ENCODE measurements around the gene SLC28A3.

GRCh38 chr9:84331119-84331809, 9.3 kb downstream of the SLC28A3 start:
- TF ChIP-seq CTCF (IDR thresholded peaks at IDR 0.05; ENCODE audit: extremely low read depth in 1 of 2, insufficient read depth in 1 of 2, low read depth in 1 of 2, low read length in 2 of 2) (no peak), MAX (IDR thresholded peaks at IDR 0.05; ENCODE audit: insufficient read depth, insufficient read length) (no peak), MYC (IDR thresholded peaks at IDR 0.05; ENCODE audit: low read depth, low read length) (no peak), POLR2AphosphoS5 (IDR thresholded peaks at IDR 0.05; ENCODE audit: insufficient read depth, low read depth, low read length) (no peak), POLR2A (IDR thresholded peaks at IDR 0.05; ENCODE audit: low read depth, low read length) (no peak), EZH2 (IDR thresholded peaks at IDR 0.05; ENCODE audit: borderline replicate concordance, low read depth, low read length, severe bottlenecking) (no peak)
